Measurements from ENCODE around the gene MCF2L2. TPM values are rescaled to one million over a fixed set of nuclear protein-coding genes. Genes with fewer than 3 reads are reported as not detected.

The MCF2L2 gene
- total RNA-seq, 1 experiment from 2014 or later: 3.9 TPM

- CTCF ChIA-PET: no interaction called here
- BruUV-seq (replicated peaks): no TSS peak
- no peaks in the 10 kb centered on the region for H3K36me3 Mint-ChIP-seq (ENCODE audit: insufficient read depth, unreplicated experiment)
Measured at GRCh38 chr3:183203670-183204069, 224.7 kb downstream of the MCF2L2 start.

DNA sequence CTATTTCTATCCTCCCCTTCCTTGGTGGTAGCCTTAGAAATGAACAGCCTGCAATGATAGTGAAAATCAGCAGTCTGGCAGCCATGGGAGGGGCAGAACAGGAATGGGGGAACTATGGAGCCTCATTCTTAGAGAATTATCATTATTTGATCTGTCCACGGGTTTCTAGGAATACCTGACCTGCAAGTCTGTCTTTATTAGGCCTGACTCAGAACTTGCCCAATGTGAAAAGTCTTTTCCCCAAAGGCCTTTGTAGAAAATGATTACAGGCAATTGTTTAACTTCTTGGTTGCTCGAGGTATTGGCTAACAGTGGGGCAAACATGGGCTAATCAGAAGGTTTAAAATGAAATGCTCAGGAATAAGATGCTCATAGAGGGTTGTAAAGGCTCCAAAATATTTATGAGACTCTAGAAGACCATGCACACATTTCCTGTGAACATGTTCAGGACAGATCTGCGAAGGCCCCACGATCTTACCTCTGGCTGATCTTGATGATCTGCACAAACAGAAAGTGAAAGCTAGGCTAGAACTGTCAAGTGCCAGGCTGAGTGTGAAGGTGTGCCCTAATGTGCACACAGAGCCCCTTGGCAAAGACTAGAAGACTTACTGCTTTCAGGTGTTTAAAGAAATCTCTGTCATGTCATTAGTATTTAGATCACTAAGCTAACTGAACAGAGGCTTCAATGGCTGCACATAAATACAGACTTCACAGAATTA lies 226.3 kb downstream of the MCF2L2 start:
- no peak for DNase-seq
- Histone ChIP-seq H3K27me3 (replicated peaks; ENCODE audit: control insufficient read depth, insufficient read depth, low read length) (no peaks in the 10 kb centered on the region), H3K36me3 (ENCODE audit: control insufficient read depth, insufficient read depth, low read length) (no peaks in the 10 kb centered on the region), H3K4me1 (no peaks in the 10 kb centered on the region), H3K9me3 (peaks cover 9% of the 10 kb centered on the region), H3K4me3 (ENCODE audit: low read depth, low read length) (no peak overlapping the region)
- H3K27me3 Mint-ChIP-seq (ENCODE audit: insufficient read depth, unreplicated experiment): no peaks in the 10 kb centered on the region
- no peak overlapping the region for H3K4me3 Mint-ChIP-seq (ENCODE audit: unreplicated experiment)
- BruUV-seq (replicated peaks): no TSS peak
- peaks cover 24% of the 10 kb centered on the region for H3K9me3 Mint-ChIP-seq (ENCODE audit: unreplicated experiment)
- ChIA-PET POLR2A (no interaction called here), CTCF (no interaction called here)
- H3K27ac Mint-ChIP-seq (ENCODE audit: unreplicated experiment): no peak overlapping the region
- no peaks in the 10 kb centered on the region for H3K36me3 Mint-ChIP-seq (ENCODE audit: insufficient read depth, unreplicated experiment)
- intact Hi-C loops (cut with micrococcal nuclease; ENCODE audit: unreplicated experiment): no loop called here
- no peak for TF ChIP-seq CTCF (IDR thresholded peaks at IDR 0.05; ENCODE audit: insufficient read depth in 1 of 2, low read depth in 1 of 2, low read length in 1 of 2, severe bottlenecking in 1 of 2, unreplicated experiment in 1 of 2)
- peaks cover 2% of the 10 kb centered on the region for H3K4me1 Mint-ChIP-seq (ENCODE audit: low read depth, unreplicated experiment)

More at GRCh38 chr3:183203670-183204069, 224.7 kb downstream of the MCF2L2 start:
- no peak for TF ChIP-seq CTCF (IDR thresholded peaks at IDR 0.05; ENCODE audit: insufficient read depth in 1 of 2, low read depth in 1 of 2, low read length in 1 of 2, severe bottlenecking in 1 of 2, unreplicated experiment in 1 of 2)
- no peaks in the 10 kb centered on the region for H3K4me1 Mint-ChIP-seq (ENCODE audit: low read depth, unreplicated experiment)
- H3K9me3 ChIP-seq: peaks cover 9% of the 10 kb centered on the region
- no peaks in the 10 kb centered on the region for H3K36me3 ChIP-seq (ENCODE audit: control insufficient read depth, insufficient read depth, low read length)
- no peak overlapping the region for H3K4me3 ChIP-seq (ENCODE audit: low read depth, low read length)
- no peaks in the 10 kb centered on the region for H3K27me3 ChIP-seq (replicated peaks; ENCODE audit: control insufficient read depth, insufficient read depth, low read length)
- no peak overlapping the region for H3K27ac Mint-ChIP-seq (ENCODE audit: unreplicated experiment)
- no peak for DNase-seq
- no peak overlapping the region for H3K4me3 Mint-ChIP-seq (ENCODE audit: unreplicated experiment)
- intact Hi-C loops (cut with micrococcal nuclease; ENCODE audit: unreplicated experiment): no loop called here
- no peaks in the 10 kb centered on the region for H3K4me1 ChIP-seq
- H3K9me3 Mint-ChIP-seq (ENCODE audit: unreplicated experiment): peaks cover 24% of the 10 kb centered on the region
- POLR2A ChIA-PET: no interaction called here
- H3K27me3 Mint-ChIP-seq (ENCODE audit: insufficient read depth, unreplicated experiment): no peaks in the 10 kb centered on the region

- no peak for TF ChIP-seq CTCF (IDR thresholded peaks at IDR 0.05; ENCODE audit: insufficient read depth in 1 of 2, low read depth in 1 of 2, low read length in 1 of 2, severe bottlenecking in 1 of 2, unreplicated experiment in 1 of 2)
- Histone ChIP-seq H3K36me3 (ENCODE audit: control insufficient read depth, insufficient read depth, low read length) (no peaks in the 10 kb centered on the region), H3K4me1 (no peaks in the 10 kb centered on the region), H3K27me3 (replicated peaks; ENCODE audit: control insufficient read depth, insufficient read depth, low read length) (no peaks in the 10 kb centered on the region), H3K4me3 (ENCODE audit: low read depth, low read length) (no peak overlapping the region), H3K9me3 (peaks cover 8% of the 10 kb centered on the region)
- BruUV-seq (replicated peaks): no TSS peak
- no peak for DNase-seq
- intact Hi-C loops (cut with micrococcal nuclease; ENCODE audit: unreplicated experiment): no loop called here
- POLR2A ChIA-PET: no interaction called here
- H3K27me3 Mint-ChIP-seq (ENCODE audit: insufficient read depth, unreplicated experiment): no peaks in the 10 kb centered on the region
- H3K27ac Mint-ChIP-seq (ENCODE audit: unreplicated experiment): no peak overlapping the region
- H3K4me3 Mint-ChIP-seq (ENCODE audit: unreplicated experiment): no peak overlapping the region
- peaks cover 11% of the 10 kb centered on the region for H3K9me3 Mint-ChIP-seq (ENCODE audit: unreplicated experiment)
- H3K4me1 Mint-ChIP-seq (ENCODE audit: low read depth, unreplicated experiment): peaks cover 22% of the 10 kb centered on the region
- H3K36me3 Mint-ChIP-seq (ENCODE audit: insufficient read depth, unreplicated experiment): no peaks in the 10 kb centered on the region
- CTCF ChIA-PET: no interaction called here
Measured at GRCh38 chr3:183198939-183199338, 229.5 kb downstream of the MCF2L2 start.

Measured in Caco-2 (cell line).